Ramos (cell line): ENCODE results near the gene CDC42SE2.
"Not testable (repeated sequence)": the region's sequence is repeated elsewhere in the genome, so short reads cannot be mapped to it uniquely, and the experiment has no call there.

ENCODE experiments used
- in situ Hi-C: fragments of 300-500 bp; cut with MboI; formaldehyde crosslinking; loops from one replicate; pipeline ENCODE4 v1.14.3; 2022; ENCODE audit warnings: low sequenced_read_pairs; ENCODE audit not compliant: unreplicated experiment

The CDC42SE2 gene

GRCh38 chr5:131246504-131246903, 17.3 kb upstream of the CDC42SE2 start:
- in situ Hi-C loops, result no loop called here

GRCh38 chr5:131250751-131251475, 12.9 kb upstream of the CDC42SE2 start:
- in situ Hi-C loops, result no loop called here

- in situ Hi-C loops, result no loop called here
These were observed 11.1 kb upstream of the CDC42SE2 start for GRCh38 chr5:131252824-131253171.

GRCh38 chr5:131254025-131254424, 9.8 kb upstream of the CDC42SE2 start:
- in situ Hi-C loops, result not testable (repeated sequence)

DNA sequence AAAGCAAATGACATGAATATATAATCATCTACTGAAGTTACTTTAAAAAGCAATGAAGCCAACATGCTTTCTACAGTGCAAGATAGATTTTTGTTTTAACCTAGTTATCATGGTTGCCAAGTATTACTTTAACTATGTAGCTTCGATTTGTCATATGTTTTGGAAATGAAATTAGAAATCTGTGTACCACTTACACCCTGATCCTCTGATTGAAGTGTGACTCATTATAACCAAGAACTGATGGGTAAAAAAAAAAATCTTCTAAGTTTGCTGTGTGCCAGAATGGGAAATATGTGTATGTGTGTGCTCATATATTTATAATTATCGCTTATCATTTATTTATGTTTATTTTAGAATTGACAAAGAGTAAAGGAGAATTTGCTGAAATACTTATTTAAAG, 9.1 kb upstream of the CDC42SE2 start:
- in situ Hi-C loops, result no loop called here

DNA sequence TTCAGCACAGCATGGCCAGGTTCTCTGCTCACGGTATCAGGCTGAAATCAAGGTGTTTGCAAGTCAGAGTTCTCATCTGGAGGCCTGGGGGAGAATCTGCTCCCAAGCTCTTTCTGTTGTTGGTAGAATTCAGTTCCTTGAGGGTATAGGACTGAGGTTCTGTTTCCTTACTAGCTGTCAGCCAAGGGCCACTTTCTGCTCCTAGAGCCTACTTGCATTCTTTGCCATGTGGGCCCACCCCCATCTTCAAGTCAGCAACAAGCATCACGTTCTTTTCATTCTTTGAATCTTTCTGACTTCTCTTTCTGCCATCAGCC, 7.4 kb upstream of the CDC42SE2 start:
- in situ Hi-C loops, result no loop called here

- in situ Hi-C loops, result no loop called here
These were observed 5.1 kb upstream of the CDC42SE2 start for GRCh38 chr5:131258733-131259132.

- in situ Hi-C loops, result no loop called here
These were observed 4.5 kb upstream of the CDC42SE2 start for GRCh38 chr5:131259326-131259725.

DNA sequence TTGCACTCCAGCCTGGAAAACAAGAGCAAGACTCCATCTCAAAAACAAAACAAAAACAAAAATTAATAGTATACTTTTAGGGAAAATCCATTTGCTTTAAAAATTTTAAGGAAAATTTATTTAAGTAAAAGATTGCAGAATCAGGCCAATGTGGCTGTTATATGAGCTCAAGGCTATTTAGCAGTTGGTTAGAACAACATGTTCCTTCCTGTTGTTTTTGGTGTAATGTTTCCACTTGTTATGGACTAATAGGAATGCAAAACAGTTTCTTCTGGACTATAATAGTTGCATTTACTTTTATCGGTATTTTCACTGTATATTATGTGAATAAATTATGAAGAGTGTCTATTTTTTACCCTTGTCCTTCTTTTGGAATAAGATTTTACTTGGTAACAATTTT, 3.0 kb upstream of the CDC42SE2 start:
- in situ Hi-C loops, result no loop called here

DNA sequence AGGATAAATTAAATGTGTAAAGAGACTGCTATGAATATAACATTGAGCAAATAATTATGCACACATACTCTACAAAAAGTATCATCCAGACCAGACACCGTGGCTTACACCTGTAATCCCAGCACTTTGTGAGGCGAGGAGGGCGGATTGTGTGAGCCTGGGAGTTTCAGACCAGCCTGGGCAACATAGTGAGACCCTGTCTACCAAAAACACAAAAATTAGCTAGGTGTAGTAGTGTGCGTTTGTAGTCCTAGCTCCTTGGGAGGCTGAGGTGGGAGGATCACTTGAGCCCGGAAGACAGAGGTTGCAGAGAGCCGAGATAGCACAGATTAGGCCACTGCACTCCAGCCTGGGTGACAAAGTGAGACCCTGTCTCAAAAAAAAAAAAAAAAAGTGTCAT, 2.4 kb upstream of the CDC42SE2 start:
- in situ Hi-C loops, result no loop called here

GRCh38 chr5:131262953-131263541, 806 bp upstream of the CDC42SE2 start:
- in situ Hi-C loops, result no loop called here

- in situ Hi-C loops, result no loop called here
These were observed 722 bp downstream of the CDC42SE2 start for GRCh38 chr5:131264451-131265099.

DNA sequence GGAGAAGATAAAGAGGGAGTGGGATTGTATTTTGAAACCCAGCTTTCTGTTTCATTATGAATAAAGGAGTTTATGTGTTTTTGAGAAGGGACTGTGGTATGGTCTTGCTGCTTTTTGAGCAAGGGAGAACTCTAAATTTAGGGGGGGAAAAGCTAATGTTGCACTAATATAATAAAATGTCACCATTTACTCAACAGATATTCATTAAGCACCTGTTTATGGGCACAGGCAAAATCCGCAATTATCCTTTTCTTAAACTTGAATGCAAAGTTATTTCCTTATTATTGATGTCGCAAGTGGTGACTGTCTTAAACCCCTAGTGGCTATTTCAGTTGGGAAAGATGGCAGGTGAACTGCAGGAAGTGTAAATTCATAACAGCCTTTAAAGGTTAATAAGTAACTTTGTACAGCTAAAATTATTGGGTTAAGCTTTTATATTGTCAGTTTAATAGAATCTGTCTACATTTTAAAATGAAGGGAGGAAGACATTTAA, 1.5 kb downstream of the CDC42SE2 start:
- in situ Hi-C loops, result no loop called here

DNA sequence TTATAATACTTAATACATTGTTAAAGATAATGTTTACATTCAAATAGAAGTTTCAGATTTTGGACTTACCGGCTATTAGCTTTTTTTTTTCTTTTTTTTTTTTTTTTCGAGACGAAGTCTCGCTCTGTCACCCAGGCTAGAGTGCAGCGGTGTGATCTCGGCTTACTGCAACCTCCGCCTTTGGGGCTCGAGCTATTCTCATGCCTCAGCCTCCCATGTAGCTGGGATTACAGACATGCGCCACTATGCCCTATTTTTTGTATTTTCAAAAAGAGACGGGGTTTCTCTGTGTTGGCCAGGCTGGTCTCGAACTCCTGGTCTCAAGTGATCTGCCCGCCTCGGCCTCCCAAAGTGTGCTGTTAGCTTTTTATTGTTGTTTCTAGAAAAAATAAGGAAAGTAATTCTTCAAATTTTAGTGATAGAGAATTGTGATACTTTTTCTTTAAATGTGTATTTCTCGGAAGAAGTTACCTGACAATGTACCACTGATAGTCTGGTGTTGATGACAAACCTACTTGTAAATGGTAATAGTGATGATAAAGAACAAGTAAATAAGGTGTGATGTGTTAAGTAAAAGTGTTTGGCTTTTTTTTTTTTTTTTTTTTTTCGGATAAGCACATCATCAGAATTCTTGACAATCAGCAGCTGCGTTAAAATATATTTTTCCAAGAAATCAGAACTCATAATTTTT, 2.7 kb downstream of the CDC42SE2 start:
- in situ Hi-C loops, result no loop called here

DNA sequence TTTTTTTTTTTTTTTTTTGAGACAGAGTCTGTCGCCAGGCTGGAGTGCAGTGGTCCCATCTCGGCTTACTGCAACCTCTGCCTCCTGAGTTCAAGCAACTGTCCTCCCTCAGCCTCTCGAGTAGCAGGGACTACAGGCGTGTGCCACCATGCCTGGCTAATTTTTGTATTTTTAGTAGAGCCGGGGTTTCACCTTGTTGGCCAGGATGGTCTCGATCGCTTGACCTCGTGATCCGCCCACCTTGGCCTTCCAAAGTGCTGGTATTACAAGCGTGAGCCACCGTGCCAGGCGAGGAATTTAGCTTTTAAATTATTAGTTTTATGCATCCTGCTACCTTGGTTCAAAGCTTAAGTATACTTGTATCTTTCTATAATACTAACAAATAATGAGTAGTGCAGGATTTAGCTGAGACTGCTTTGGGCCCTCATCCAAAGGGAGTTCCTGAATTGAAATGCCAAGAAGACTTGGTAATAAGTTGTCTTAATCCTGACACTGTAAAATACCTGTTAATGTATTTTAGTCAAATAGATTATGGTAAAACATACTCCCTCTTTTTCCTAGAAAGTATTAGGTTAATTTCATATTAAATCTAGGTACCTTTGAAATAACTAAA, 5.0 kb downstream of the CDC42SE2 start:
- in situ Hi-C loops, result no loop called here

- in situ Hi-C loops, result no loop called here
These were observed 7.0 kb downstream of the CDC42SE2 start for GRCh38 chr5:131270809-131271208.

DNA sequence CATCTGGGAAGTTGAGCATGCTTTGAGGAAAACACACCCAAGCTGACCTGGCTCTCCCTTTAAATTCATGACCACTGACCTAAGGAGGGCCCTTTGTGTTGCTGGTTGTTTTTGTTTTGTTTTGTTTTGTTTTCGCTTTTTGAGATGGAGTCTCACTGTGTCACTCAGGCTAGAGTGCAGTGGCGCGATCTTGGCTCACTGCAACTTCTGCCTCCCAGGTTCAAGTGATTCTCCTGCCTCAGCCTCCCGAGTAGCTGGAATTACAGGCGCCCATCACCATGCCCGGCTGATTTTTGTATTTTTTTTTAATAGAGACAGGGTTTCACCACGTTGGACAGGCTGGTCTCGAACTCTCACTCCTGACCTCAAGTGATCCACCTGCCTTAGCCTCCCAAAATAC, 8.0 kb downstream of the CDC42SE2 start:
- in situ Hi-C loops, result not testable (repeated sequence)

- in situ Hi-C loops, result no loop called here
These were observed 8.5 kb downstream of the CDC42SE2 start for GRCh38 chr5:131272307-131272706.

DNA sequence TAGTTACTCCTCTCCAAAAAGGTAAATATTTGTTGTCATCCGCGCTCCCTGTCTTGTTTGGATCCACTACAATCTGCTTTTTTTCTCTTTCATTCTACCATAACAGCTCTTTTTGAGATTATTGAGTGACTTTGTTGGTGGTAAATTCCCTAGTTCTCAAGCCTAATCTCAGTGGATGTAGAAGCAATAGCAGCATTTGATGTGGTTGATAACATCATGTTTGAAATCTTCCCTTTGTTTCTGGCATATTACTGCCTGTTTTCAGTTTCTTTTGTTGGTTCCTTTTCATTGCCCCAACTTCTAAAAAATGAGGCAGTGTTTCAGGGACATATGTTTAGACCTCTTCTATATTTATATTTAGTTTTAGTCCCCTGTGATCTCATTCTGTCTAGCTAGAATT, 8.9 kb downstream of the CDC42SE2 start:
- in situ Hi-C loops, result no loop called here

DNA sequence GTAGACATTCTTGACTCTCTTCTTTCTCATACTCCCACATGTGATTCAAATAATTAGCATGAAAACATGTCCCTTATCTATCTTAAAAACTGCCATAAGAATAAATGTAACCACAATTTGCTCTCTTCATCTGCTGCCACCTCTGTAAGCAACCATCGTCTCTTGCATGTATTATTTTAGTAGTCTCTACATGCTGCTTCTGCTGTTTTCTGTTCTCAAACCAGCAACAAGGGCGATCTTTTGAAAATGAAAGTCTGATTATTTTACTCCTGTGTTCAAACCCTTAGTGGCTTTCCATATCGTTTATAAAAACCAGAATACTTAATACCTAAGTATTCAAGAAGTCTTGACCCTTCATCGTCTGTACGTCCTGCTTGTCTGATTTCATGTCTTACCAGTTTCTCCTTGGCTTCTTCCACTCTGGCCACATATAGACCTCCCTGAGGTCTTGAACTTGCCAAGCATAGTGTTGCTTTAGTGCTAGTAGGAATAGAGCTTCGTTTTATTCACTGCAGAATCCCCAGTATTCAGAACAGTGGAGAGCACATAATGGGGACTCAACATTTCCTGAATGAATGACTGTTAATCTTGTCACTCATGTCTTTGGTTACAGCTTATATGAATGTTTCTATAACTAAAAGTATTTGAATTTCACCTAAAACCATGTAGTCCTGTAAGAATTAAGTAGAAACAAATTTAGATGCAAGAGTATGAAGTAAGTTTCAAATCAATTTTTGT, 10.6 kb downstream of the CDC42SE2 start:
- in situ Hi-C loops, result no loop called here
